SK-N-MC (cell line): ENCODE results near the gene TLX3.

Experiments
- DNase-seq: peaks from one replicate; pipeline ENCODE4 v3.0.0-alpha.2; 2011; ENCODE audit warnings: low read depth, low spot score
- H3K27ac ChIP-seq: fragments of 200-600 bp; sonication (generic); 2 replicates; pipeline ENCODE4 v1.5.1; 2016; ENCODE audit warnings: mixed run types
- H3K36me3 ChIP-seq: fragments of 200-600 bp; sonication (generic); 2 replicates; pipeline ENCODE4 v1.6.1; 2017; ENCODE audit warnings: antibody characterized with exemption, low read length, mixed read lengths; ENCODE audit not compliant: insufficient read depth
- H3K4me3 ChIP-seq: fragments of 200-600 bp; sonication (generic); 2 replicates; pipeline ENCODE4 v1.5.1; 2016
- H3K9ac ChIP-seq: fragments of 200-600 bp; sonication (generic); 2 replicates; pipeline ENCODE4 v1.8.0; 2017; ENCODE audit warnings: mixed run types, mixed read lengths; ENCODE audit not compliant: insufficient read length
- H3K9me3 ChIP-seq: fragments of 200-600 bp; sonication (generic); 2 replicates; pipeline ENCODE4 v1.6.1; 2017; ENCODE audit warnings: low read depth, mild to moderate bottlenecking, antibody characterized with exemption, low read length, moderate library complexity, mixed read lengths
- EZH2 ChIP-seq: fragments of 200-600 bp; sonication (generic); IDR thresholded peaks from one replicate; pipeline ENCODE4 v1.6.1; 2017; ENCODE audit warnings: antibody characterized with exemption
- FOXP2 ChIP-seq: optimal IDR thresholded peaks from 2 replicates; pipeline ENCODE3; 2011; ENCODE audit warnings: mild to moderate bottlenecking, moderate library complexity; ENCODE audit not compliant: insufficient read depth; ENCODE audit errors: extremely low read length, control extremely low read depth
- POLR2AphosphoS5 ChIP-seq: IDR thresholded peaks from 2 replicates; pipeline ENCODE4 v1.6.1; 2012; ENCODE audit warnings: mild to moderate bottlenecking, low read depth, low read length, borderline replicate concordance

TLX3 gene

DNA sequence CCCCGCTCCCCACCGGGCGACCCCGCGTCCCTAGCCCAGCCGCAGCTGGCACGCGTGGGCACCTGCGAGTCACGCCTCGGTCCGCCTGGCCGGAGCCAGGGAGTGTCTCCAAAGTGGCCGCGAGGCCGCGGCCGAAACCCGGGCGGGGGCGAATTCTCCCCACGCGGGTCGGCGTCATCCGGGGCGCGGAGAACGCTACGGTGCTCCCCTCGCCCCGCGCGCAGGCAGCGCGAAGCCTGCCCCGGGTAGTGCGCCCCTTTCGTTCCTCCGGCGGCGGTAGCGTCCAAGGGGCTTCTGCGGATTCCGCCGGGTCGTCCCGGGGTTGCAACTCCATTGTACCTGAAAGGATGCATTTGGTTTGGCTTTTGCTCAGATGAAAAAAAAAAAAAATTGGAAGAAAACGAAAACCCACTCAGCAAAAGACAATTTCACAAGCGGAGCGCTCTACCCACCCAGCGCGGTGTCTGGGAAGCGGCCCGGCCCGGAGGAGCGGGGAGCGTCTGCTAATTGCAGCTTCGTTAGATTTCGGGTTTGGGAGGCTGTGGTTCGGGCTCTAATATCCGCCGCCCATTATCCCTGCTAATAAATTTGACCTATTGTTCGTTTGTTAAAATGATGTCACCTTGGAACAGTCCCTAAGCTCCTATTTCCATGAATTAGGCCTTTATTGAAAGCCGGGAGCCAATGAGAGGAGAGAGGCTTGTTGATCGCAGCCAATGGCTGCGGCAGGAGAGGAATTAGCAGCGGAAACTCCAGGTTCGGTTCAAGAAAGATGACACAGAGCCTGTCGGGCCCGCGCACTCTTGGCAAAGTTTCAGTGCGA is at the start of gene TLX3:
Gene TLX3 (plus strand): TSS at position 796 of the 823 bp plus-strand sequence. CDS start 118 bp downstream, outside the sequence.
- H3K36me3 ChIP-seq, result no peaks in the 10 kb centered on the region
- no peak within 1 kb of the TSS for H3K27ac ChIP-seq
- no peak for DNase-seq
- H3K9ac ChIP-seq, result no peak within 1 kb of the TSS
- no peak within 1 kb of the TSS for H3K4me3 ChIP-seq
- no peaks in the 10 kb centered on the region for H3K9me3 ChIP-seq
- TF ChIP-seq EZH2 (no peak), POLR2AphosphoS5 (no peak), FOXP2 (no peak)

DNA sequence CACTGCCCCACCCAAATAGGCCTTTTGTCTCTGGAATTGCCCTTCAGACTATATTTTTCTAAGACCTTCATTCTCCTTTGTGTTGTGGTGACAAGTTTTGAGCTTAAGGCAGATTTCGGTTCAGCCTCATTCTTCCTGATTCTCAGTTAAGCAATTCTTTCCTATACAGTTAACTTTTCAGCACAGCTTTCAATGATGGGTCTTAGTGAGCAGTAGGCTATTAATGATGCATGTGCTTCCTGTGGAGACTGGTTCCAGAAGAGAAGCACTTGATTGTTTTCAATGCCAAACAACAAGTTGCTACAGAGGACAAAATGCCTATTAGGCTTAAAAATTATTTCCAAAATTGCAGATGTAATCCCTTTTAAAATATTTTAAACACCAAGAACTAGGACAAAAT is 47.7 kb upstream of the TLX3 start:
- TF ChIP-seq POLR2AphosphoS5, result no peak
- TF ChIP-seq EZH2, result no peak
- TF ChIP-seq FOXP2, result no peak

DNA sequence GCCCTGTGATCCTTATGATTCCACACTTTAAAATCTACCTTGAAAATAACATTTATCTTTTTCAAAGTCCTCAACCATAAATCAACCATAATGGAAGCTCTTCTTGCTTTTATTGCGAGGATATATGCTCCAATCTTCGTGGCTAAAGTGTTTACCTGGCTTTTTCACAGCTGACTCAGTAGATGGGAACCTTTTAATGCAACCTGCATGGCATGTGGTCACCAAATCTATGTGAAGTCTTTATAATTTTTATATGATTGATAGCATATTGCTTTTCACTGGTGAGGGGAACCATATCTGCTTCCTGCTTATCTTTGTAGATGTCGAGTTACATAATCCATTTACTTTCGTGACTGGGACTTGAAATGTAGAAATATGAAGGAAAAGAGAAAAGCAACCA is 47.1 kb upstream of the TLX3 start:
- DNase-seq, result no peak
- no peak overlapping the region for H3K9ac ChIP-seq
- TF ChIP-seq EZH2, result no peak
- TF ChIP-seq FOXP2, result no peak
- TF ChIP-seq POLR2AphosphoS5, result no peak

More for the DNA sequence above, 47.7 kb upstream of the TLX3 start:
- Histone ChIP-seq H3K9ac (no peak overlapping the region), H3K27ac (no peak overlapping the region), H3K4me3 (no peak overlapping the region), H3K9me3 (no peaks in the 10 kb centered on the region), H3K36me3 (no peaks in the 10 kb centered on the region)
- DNase-seq, result no peak

DNA sequence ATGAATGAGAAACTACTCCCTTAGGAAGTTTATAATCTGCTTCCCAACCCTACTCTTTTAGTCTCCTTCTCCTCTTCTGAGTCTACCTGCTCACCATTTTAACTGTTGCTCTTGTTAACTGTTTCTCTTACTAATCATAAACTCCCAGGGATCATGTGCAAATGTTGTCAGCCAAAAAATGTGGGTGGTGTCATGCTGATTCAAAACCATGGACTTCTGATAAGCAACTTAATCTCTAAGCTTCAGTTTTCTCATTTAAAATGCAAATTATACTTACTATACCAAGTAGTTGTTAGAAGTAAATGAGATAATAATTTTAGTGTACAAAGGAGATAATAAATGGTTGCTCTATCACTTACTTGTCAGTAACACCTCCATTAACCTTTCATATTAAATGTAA is 45.9 kb upstream of the TLX3 start:
- Histone ChIP-seq H3K4me3 (no peak overlapping the region), H3K9me3 (no peaks in the 10 kb centered on the region), H3K27ac (no peak overlapping the region), H3K36me3 (no peaks in the 10 kb centered on the region), H3K9ac (no peak overlapping the region)
- no peak for DNase-seq
- no peak for TF ChIP-seq EZH2

More for the DNA sequence above, 47.1 kb upstream of the TLX3 start:
- Histone ChIP-seq H3K36me3 (no peaks in the 10 kb centered on the region), H3K27ac (no peak overlapping the region), H3K9me3 (no peaks in the 10 kb centered on the region), H3K4me3 (no peak overlapping the region)

DNA sequence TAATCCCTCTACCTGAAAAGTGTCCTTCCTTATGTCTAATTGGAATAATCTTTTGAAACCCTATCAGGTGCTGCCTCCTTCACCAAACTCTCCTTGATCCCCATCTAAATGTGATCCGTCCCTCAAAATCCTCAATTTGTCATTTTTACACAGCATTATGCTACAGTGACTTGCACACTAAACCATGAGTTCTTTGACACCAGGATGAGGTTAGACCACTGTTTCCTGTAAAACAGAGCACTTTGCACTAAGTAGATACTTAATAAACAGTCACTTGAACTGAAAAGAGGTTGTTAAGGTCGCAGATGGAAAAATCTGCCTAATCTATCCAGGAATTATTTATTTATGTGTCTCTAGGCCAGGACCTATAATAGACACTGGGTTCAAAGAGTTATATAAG is 44.2 kb upstream of the TLX3 start:
- no peak for DNase-seq
- Histone ChIP-seq H3K36me3 (no peaks in the 10 kb centered on the region), H3K9ac (no peak overlapping the region), H3K4me3 (no peak overlapping the region), H3K27ac (no peak overlapping the region), H3K9me3 (no peaks in the 10 kb centered on the region)
- TF ChIP-seq FOXP2 (no peak), EZH2 (no peak), POLR2AphosphoS5 (no peak)

DNA sequence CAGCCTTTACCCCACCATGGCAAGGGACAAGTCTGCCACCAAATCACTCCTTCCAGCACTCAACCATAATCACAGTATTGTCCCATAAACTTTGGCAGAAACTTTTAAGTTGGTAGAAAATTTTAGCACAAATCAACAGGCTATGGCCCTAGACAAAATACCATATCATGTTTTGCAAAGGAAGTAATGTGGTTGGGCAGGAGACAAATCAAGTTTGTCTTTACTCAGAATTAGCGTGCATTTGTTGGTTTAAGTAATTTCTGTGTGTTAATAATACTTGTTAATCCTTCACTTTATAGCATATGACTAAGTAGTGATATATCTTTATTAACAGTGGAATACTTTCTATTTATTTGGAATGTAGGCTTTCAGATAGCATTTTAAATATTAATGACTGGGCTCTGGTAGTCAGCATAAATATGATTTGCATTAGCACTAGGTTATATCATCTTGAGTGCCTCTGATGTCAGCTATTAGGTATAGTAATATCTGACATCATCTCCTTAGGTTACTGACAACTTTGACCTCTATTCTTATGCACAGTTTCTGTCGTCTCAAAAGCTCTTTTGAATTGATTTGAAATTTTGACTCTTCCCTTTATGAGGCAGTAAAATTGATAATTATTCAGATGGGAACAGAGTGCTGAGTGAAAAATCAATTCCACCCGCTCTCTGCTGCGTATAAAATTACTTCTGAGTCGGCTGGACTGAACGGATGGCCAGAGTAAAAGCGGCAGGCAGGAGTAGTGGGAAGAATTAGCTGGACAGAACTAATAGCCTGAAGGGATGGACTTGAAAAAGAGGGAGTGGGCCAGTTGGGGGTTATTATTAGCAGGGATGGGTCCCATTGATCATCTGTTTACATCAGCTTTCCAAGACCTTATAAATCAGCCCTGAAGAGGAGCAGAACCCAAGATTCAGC is 40.1 kb upstream of the TLX3 start:
- H3K9ac ChIP-seq, result no peak overlapping the region
- no peaks in the 10 kb centered on the region for H3K9me3 ChIP-seq
- no peaks in the 10 kb centered on the region for H3K36me3 ChIP-seq
- no peak overlapping the region for H3K27ac ChIP-seq
- no peak overlapping the region for H3K4me3 ChIP-seq
- TF ChIP-seq EZH2 (no peak), FOXP2 (no peak), POLR2AphosphoS5 (no peak)
- DNase-seq, result no peak

DNA sequence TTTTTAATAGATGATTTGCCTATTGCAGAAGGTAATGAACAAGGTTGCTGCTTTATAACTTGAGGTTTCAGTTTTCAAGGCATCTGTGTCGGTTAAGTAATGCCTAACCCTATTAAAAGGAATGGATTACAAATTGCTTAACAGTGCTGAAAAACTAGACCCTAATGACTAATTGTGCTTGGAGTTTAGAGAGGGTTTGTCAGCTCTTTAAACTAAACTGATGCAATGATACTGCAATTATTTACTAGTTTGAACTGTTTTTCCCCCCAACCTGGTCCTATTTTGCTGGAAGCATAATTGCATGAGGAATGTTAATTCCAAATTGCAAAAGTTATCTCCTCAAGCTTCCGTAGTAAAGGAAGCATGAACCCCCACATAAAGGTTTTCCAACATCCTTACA is 39.3 kb upstream of the TLX3 start:
- Histone ChIP-seq H3K9ac (no peak overlapping the region), H3K9me3 (no peaks in the 10 kb centered on the region), H3K27ac (no peak overlapping the region), H3K4me3 (no peak overlapping the region), H3K36me3 (no peaks in the 10 kb centered on the region)
- TF ChIP-seq POLR2AphosphoS5 (no peak), FOXP2 (no peak), EZH2 (no peak)
- no peak for DNase-seq

DNA sequence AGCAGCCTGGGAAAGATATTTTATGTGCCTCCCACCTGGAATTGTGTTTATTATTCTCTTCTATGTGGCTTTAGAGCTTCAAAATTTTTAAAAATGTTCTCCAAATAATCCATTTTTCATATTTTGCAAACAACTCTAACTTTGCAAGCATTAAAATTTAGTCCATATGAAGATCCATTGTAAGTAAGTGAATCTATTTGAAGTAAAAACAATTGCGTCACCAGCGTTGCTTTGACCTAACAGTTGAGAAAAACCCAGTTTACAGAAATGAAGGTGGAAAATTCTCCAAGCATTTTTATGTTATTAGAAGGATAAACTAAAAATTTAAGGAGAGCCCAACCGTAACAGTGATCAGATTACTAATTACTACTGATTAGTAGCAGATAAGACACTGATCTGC is 38.9 kb upstream of the TLX3 start:
- Histone ChIP-seq H3K36me3 (no peaks in the 10 kb centered on the region), H3K27ac (no peak overlapping the region), H3K9ac (no peak overlapping the region), H3K9me3 (no peaks in the 10 kb centered on the region), H3K4me3 (no peak overlapping the region)
- DNase-seq, result no peak
- TF ChIP-seq EZH2, result no peak
- TF ChIP-seq POLR2AphosphoS5, result no peak
- TF ChIP-seq FOXP2, result no peak
